Hematopoietic multipotent progenitor cell treated with erythropoietin and hydrocortisone succinate and interleukin-3 and kit ligand, for 15 days (in vitro differentiated cells): ENCODE measurements around the gene SLC6A6.
"Not testable (repeated sequence)": the region's sequence is repeated elsewhere in the genome, so short reads cannot be mapped to it uniquely, and the experiment has no call there.

Source experiments
- DNase-seq: peaks from one replicate; pipeline ENCODE4 v3.0.0-alpha.2; 2015; ENCODE audit warnings: low spot score

The SLC6A6 gene

DNA sequence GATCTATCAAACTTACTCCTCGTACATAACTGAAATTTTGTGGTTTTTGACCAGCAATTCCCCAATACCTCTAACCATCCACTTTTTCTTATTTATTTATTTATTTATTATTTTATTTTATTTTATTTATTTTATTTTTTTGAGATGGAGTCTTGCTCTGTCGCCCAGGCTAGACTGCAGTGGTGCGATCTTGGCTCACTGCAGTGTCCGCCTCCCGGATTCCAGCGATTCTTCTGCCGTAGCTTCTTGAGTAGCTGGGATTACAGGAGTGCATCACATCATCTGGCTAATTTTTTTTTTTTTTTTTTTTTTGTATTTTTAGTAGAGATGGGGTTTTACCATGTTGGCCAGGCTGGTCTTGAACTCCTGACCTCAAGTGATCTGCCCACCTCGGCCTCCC, 35.3 kb downstream of the SLC6A6 start:
- not testable (repeated sequence) for DNase-seq

DNA sequence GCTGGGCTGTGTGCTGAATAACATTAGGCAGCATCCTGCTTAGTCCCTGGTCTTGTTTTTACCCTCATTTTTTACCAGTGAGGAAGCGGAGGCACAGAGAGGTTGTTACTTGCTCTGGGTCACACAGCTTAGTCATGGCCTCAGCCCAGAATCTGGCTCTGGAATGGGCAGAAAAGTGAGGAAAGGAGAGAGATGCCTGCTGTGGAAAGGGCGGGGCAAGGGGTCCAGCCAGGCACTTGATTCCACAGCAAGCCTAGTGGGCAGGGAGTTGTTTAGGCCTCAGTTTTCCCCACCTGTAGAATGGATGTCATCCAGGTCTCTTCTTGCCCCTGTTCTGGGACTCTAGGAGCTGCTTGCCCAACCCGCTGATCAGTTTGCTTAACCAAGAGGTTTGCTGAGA, 35.9 kb downstream of the SLC6A6 start:
- DNase-seq, result no peak

DNA sequence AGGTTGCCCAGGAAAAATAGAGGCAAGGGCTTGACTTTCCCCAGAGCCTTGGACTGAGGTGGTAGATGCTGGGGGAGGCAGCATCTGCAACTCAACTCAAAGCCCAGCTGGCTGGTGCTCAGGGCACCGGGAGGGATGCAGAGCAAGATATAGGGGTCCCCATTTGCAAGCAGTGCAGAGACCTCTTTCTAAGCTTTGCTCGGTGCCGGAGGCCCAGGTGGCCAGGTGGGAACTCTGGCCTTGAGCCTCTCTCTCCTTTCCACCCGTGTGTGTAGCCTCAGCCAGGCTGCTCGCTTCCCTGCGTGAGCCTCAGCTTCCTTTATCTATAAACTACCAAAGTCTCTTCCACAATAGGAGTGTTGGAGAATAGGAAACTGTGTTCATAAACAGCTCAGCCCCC, 36.5 kb downstream of the SLC6A6 start:
- no peak for DNase-seq

DNA sequence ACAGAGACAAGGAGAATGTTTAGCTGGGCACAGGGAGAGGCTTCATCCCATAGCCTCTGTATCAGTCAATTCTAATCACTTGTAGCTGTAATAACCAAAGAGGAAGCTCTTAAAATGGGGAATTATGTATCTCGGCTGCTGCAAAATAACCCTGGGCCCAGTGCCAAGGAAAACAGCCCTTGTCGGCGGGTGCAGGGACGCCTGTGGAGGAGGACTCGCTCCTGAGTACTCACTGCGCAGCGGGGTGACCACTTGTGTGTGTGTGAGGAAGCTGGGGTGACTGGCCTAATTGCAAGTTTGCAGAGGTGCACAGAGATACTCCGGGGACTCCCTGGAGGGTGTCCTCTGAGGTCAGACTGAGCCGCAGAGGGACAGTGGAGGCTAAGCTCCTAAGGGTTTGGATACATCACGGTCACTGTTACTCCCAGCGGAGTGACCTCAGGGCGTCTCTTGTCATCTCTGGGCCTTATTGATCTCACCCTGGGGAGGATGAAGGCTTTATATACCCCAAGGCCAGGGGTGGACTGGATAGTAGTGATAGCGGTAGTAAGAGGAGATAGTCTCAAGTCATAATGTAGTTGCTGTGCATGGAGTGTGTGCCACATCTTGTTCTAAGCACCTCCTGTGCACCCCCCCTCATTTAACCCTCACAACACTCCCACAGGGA, 37.2 kb downstream of the SLC6A6 start:
- peak; percentile 7 for DNase-seq

DNA sequence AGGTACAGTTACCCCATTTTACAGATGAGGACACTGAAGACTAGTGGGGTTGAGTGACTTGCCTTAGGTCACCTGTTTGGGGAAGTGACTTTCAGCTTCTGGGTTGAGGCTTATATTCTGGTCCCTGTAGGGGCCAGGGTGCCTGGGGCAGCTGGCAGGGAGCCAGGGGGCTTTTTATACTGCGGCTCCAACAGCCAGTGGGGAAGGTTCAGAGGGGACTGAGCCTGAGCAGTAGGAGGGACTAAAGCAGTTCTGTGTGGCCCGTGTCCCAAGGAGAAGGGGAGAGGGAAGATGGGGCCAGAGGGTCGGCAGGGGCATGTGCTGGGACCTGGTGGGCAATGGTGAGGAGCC, 37.7 kb downstream of the SLC6A6 start:
- DNase-seq, result no peak

DNA sequence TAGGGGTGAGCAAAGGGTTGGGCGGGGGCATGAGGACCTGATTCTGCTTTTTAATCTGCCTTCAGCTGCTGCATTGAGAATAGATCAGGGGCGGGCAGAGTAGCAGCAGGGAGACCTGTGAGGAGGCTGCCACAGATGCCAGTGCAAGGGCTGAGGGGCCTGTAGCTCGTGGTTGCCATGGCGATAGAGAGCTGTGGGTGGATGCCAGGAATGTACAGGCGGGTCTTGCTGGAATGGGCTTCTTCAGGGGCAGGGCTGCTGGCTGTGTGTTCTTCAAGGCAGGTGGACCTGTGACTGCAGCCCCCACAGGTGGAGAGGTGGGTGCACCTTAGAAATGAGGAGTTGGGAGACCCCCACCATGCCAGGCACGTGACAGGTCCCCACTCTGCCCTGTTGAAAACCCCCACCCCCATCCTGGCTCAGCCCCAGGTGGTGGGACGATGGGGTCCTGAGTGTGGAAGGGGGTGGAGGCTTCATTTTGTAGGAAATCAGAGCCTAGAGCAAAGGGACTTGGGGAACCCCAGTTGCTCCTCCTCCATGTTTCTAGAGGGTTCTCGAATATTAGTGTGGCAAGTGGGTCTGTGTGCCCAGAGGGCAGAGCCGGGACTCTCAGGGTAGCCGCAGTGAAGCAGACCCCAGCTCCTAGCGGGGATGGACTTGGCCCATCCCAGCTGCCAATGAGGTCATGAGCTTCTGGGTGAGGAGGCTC, 38.3 kb downstream of the SLC6A6 start:
- no peak for DNase-seq

DNA sequence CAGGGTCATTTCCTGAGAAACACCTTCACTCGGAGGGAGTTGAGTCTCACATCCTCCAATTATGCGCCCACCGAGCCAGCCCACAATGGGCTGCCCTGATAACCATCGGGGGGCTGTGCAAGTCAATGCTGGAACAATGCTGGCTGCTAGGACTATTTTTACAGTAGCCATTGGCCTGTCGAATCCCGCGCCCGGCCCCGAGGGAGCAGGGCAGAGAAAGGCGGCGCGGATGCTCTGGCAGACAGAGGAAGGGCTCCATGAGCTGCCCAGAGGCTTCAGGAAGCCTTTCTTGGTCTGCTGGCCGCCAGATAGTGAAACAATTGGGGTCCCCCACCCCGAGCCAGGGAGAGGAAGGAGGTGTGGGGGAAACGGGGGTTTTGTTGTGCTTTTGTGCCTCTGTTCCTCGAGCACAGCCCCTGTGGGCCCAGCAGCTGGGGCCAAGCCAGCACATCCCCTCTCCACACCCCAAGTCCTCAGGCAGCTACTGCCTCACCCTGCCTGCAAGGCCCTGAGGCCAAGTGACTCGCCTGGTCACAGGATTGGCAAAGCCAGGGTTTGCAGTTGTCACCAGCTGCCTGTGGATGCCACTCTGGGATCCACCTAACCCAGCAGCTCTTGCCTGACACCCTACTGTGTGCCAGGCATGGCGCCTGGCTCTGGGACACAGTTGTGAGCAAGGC, 39.0 kb downstream of the SLC6A6 start:
- no peak for DNase-seq

DNA sequence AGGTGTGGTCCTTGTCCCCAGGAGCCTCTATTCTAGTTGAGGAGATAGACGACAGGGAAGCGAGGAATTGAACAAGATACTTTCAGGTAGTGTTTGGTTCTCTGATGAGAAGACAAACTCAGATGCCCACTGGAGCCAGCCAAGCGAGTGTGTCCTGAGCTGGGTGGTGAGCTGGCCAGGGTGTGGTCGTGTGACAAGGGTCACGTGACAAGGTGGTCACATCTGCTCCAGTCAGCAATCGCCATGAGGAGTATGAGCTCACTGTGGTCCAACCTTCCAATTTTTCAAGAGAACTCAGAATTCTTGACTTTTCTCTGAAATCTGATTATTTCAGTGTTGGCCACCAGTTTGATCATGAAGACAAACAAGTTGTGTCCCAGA, 39.5 kb downstream of the SLC6A6 start:
- DNase-seq, result no peak

DNA sequence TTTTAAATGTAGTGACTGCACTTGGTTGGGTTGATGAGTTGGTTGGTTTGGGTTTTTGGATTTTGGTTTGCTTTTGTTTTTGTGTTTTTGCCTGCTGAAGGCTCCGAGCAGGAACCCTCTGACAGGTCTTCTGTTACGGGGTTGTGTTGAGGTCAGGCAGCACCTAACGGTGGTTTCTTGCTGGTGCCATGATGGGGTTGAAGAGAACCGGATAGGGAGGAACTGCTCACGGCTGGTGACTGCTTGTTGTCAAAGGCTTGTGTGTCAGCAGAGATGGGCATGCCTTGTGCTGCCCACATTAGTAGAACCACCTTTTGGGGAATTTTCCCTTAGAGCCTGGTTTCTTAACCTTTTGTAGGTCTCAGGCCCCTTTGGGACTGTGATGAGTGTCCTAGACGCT, 42.0 kb downstream of the SLC6A6 start:
- DNase-seq, result no peak

DNA sequence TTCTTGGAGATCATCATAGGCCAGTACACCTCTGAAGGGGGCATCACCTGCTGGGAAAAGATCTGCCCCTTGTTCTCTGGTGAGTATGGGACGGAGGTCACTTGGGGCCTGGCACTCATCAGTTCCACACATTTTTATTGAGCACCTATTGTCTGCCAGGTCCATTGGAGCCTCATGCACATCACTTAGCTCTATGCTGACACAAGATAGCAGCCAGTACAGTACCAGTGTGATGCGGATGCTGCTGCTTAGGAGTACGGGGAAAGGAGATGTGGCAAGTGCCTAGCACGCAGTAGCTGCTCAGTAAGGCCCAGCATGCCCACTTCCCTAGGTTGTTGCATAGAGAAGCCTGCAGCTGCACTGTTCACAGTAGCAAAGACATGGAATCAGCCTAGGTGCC, 43.4 kb downstream of the SLC6A6 start:
- DNase-seq, result no peak

DNA sequence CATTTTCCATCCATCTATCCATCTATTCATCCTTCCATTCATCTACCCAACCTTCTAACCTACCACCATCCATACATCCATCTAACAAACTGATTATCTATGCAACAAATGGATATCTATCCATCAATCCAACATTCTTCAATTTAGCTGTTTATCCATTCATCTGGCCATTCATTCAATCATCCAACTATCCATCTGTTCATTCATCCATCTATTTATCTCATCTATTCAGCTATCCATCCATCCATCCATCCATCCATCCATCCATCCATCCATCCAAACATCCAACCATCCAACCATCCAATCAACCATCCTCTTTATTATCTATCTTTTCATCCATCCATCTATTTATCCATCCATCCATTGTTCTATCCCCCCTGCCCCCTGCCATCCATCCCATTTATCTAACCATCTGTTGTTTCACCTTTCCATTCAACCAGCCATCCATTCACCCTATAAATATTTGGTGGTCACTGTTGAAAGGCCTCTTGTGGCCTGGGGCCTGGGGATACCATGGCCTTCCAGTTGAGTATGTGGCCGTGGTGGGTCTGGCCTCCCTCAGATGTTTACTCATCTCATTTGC, 44.7 kb downstream of the SLC6A6 start:
- no peak for DNase-seq

DNA sequence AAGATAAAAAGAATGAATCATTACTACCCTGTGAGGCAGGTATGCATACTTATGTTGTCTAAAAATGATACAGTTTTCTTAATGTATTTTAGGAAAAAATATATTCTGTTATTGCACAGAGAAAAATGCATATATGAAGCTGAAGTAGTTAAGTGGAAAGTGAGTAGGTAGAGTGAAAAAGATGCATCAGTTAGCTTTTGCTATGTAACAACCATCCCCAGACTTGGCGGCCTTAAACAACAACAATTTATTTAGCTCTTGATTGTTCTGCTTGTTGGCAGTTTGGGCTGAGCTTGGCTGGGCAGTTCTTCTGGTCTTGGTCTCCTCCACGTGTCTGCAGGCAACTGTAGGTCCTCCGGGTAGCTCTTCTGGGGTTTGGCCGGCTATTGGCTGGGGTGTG, 45.7 kb downstream of the SLC6A6 start:
- DNase-seq, result no peak

DNA sequence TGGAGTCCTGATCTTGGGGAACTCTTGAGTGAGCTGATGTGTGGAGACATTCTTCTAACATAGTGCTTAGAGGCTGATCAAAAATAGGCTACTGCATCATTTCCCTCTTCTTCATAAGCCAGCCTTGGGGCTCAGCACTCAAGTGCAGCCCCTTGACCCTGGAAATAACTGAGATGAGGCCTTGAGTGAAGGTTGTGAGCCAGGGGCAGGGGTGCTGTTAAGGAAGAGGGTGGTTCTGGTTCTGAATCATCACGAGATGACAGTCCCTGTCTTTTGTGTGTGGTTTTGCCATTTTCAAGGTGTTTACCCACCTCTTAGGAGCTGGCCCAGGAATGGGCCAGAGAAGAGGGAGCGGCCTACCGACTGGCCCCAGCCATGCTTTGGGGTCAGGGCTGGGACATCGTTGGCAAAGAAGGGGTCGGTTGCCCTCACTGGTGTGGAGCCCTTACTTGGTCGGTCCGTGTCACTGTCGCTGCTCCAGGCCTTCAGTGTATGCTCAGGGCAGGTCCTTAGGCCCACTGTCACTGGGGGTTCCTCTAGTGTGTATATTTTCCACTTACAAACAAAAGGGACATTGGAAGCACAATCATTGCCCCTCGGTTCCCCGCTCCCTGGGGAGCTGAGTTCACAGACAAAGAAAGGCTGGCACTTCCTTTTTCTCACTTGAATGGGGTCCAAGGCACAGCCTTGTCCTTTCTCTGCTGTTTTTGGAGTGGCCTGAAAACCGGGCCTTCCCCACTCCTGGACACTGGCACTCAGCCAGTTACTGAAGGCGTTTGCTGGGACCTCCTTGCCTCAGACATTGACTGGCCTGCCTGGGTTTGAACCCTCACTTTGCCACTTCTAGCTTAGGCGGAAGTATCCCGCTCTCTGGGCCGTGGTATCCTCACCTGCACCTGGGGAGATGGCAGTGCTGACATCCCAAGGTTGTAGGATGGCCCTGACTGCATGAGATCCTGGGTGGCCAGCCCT, 46.6 kb downstream of the SLC6A6 start:
- DNase-seq, result no peak

DNA sequence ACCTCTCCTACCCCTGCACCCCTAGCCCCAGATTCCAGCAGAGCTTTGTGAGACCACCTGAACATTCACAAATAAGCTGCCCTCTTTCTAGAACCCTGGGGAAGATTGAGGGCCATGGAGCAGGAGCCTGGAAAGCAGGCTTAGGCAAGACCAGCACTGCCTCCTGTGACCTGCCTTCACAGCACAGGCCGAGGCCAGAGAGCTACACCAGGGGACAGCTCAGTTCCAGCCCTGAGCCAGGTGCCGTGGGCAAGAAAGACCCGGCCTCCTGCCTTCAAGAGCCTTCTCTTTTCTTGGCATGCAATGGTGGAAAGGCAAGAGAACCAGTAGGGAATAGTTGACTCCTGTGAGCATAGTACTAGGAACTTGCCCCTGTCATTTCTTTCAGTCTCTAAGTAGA, 48.1 kb downstream of the SLC6A6 start:
- DNase-seq, result no peak

DNA sequence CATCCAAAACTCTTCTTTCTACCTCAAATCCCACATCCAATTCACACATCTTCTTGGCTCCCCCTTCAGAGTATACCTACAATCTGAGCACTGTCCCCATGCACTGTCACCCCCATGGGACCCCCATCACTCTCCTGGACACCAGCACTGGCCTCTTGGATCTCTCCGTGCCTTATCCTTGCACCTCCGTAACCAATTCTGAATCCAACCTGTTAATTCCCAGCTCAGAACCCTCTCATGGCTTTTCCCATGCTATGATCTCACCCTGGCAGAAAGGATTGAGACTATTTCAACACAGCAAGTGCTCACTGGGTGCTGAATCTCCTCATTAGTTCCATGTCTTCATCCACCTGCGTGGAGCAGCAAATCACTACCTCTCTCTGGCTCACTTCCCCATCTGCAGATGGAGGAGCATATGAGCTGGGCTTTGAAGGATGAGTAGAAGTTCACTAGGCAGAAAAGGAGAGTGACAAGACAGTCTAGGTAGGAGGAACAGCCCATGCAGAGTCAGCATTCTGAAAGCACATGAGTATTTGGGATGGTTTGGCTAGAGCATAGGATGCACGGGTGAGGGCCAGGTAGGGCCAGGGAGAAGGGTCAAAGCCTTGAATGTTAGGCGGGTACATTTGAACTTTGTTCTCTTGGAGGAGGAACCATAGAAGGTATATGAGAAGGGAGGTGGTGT, 48.7 kb downstream of the SLC6A6 start:
- DNase-seq, result no peak

DNA sequence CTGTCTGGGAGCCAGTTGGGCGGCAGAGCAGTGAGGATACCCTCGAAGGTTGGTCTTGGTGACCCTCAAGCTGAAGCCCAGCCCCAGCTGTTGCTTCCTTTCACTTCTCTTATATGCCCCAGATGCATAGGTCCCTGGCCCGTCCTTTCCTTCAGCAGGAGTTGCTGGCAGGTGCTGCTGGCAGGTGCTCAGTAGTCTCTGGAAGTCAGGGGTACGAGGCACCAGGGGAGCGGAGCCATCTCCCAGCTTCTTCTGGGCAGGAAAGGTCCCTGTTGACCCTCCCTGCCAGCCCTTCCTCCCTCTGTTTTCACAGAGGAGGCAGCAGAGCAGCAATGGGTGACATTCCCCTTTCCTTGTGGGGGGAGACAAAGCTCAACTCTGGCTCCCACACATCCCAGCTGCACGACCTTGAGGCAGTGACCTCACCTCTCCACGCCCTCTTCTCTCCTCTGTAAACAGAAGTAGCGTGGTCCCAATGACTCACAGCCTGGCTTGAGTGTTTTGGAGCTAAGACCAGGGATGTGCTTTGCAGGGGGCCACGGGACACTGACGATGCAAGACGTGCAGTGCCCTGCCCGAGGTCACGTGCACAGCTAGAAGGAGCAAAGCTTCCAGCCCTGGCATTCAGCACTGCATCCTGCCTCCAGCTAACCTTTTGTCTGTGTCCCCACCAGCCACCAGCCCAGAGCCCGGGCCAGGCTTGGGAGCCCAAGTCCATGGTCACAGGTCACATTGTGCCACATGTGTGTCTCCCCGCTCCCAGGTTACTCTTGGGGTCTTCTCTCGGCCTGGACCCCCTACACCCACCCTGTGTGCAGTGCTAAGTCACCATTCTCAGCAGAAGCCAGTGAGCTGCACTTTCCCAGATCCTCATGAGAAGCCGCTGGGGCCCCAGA, 49.7 kb downstream of the SLC6A6 start:
- DNase-seq, result no peak

DNA sequence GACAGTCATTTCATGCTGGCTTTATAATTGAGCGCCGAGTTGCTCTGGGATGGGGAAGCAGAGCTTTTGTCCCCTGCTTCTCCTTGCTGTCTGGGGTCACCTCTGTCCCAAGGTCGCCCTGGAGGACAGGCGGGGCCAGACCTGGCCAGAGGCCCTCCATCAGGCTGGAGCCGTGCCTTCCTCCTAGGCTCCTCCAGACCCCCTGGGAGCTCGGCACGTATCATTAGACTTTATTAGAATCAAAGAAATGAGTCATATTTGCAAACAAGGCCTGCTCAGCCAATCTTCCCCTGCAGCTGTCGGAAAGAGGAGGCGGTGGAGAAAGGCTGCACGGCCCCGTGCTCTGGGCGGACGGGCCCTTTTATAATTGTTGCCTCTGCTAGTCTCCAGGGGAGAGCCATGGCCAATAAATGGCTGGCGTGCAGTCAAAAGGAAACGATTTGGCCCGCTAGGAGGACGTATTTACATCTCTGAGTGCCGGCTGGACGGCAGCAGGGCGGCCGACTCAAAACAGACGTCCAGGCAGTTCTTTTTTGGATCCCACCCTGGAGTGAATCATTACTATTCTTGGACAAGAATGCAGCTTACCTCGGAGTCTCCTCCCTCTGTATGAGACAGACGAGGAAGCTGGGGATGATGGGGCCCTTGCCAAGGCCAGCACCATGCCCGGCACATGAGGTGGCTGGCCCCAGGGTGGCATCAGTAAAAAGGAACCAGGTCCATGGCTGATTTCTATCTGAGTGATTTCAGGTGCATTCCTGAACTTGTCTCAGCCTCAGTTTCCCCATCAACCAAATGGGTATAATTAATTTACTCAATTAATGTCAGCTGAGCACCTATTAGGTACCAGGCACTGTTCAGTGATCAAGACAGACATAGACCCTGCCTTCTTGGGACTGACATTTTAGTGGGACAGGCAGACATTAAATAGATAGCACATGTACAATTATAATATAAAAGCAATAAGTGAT, 50.6 kb downstream of the SLC6A6 start:
- DNase-seq, result no peak

DNA sequence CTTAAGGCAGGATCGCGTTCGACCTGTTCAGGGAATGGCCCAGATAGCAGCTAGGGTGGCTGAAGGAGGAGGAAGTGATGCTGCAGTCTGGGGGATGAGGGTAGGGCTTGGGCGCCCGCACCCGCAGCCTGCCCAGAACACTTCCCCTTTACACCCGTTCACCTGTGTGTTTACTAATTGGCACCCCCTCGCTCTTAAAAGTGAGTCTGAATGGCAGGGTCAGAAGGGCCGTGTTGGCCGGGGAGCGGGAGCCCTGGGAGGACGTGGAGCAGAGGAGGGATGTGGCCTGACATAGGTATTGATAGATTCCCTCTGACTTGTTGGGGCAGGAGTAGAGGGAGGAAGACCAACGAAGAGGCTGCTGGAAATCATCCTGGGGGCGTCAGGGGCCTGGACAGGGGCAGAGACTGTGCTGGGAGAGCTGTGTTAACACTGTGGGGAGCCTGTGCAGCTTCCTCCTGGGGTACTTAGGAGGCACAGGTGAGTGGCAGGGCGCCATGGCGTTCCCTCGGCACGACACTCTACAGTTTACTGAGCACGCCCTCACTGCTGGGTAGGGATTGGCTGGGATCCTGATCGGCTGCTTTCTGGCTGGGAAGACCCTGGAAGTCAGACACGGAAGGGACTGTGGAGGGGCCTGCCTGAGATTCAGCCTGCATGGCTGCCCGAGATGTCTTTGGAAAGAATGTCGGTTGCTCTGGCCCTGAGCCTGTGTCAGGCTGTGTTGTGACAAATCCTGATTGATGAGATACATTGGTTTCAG, 51.7 kb downstream of the SLC6A6 start:
- DNase-seq, result no peak
